Loucy (cell line): ENCODE results near the gene BNIP3.

Experiments
- H2AFZ ChIP-seq: fragments of 200-600 bp; sonication (generic); 2 replicates; pipeline ENCODE4 v1.6.0; 2016; ENCODE audit warnings: antibody characterized with exemption, mild to moderate bottlenecking, low read length, moderate library complexity
- H3F3A ChIP-seq: fragments of 200-600 bp; 2 replicates; pipeline ENCODE4 v1.6.0; 2016; ENCODE audit warnings: antibody characterized with exemption, low read depth, mild to moderate bottlenecking
- H3K27me3 ChIP-seq: fragments of 200-600 bp; sonication (generic); 2 replicates; pipeline ENCODE4 v1.6.1; 2014; ENCODE audit warnings: low read length, mild to moderate bottlenecking; ENCODE audit not compliant: insufficient read depth, poor library complexity, severe bottlenecking
- H3K36me3 ChIP-seq: fragments of 200-600 bp; sonication (generic); 2 replicates; pipeline ENCODE4 v1.6.1; 2016; ENCODE audit warnings: low read length; ENCODE audit not compliant: insufficient read depth
- H3K4me1 ChIP-seq: fragments of 200-600 bp; sonication (generic); 2 replicates; pipeline ENCODE4 v1.5.1; 2014; ENCODE audit warnings: low read length, mild to moderate bottlenecking; ENCODE audit not compliant: insufficient read depth, poor library complexity, severe bottlenecking
- H3K4me2 ChIP-seq: fragments of 200-600 bp; sonication (generic); 2 replicates; pipeline ENCODE4 v1.6.0; 2014; ENCODE audit warnings: antibody characterized with exemption, low read length, low read depth, mild to moderate bottlenecking; ENCODE audit not compliant: poor library complexity, severe bottlenecking
- H3K4me3 ChIP-seq: fragments of 200-600 bp; sonication (generic); 2 replicates; pipeline ENCODE4 v1.5.1; 2014; ENCODE audit warnings: low read length, mild to moderate bottlenecking, mixed read lengths; ENCODE audit not compliant: poor library complexity, severe bottlenecking
- H3K79me2 ChIP-seq: fragments of 200-600 bp; sonication (generic); 2 replicates; pipeline ENCODE4 v1.6.1; 2014; ENCODE audit warnings: low read length; ENCODE audit not compliant: insufficient read depth
- H3K9ac ChIP-seq: fragments of 200-600 bp; sonication (generic); 2 replicates; pipeline ENCODE4 v1.6.0; 2014; ENCODE audit warnings: mild to moderate bottlenecking, low read depth, low read length, moderate library complexity; ENCODE audit not compliant: poor library complexity, severe bottlenecking
- H3K9me2 ChIP-seq: fragments of 200-600 bp; sonication (generic); replicated peaks from 2 replicates; pipeline ENCODE4 v1.6.1; 2016; ENCODE audit warnings: low read depth, low read length, mixed read lengths
- H3K9me3 ChIP-seq: fragments of 200-600 bp; sonication (generic); 2 replicates; pipeline ENCODE4 v1.6.1; 2014; ENCODE audit warnings: mild to moderate bottlenecking, antibody characterized with exemption, low read length, low read depth; ENCODE audit not compliant: insufficient read depth
- H4K20me1 ChIP-seq: fragments of 200-600 bp; sonication (generic); 2 replicates; pipeline ENCODE4 v1.6.0; 2014; ENCODE audit warnings: antibody characterized with exemption, low read length, mild to moderate bottlenecking; ENCODE audit not compliant: insufficient read depth, poor library complexity, severe bottlenecking
- CTCF ChIP-seq: fragments of 200-600 bp; sonication (generic); conservative IDR thresholded peaks from 2 replicates; pipeline ENCODE4 v1.5.1; 2014; ENCODE audit warnings: mild to moderate bottlenecking, antibody characterized with exemption, low read length
- EZH2phosphoT487 ChIP-seq: fragments of 200-600 bp; IDR thresholded peaks from 2 replicates; pipeline ENCODE4 v1.6.1; 2018; ENCODE audit warnings: antibody characterized with exemption, mild to moderate bottlenecking, moderate library complexity, borderline replicate concordance

The BNIP3 gene

GRCh38 chr10:131983780-131984179 lies 2.1 kb upstream of the BNIP3 start:
- Histone ChIP-seq H3K9ac (no peak overlapping the region), H3K4me2 (no peak overlapping the region)

DNA sequence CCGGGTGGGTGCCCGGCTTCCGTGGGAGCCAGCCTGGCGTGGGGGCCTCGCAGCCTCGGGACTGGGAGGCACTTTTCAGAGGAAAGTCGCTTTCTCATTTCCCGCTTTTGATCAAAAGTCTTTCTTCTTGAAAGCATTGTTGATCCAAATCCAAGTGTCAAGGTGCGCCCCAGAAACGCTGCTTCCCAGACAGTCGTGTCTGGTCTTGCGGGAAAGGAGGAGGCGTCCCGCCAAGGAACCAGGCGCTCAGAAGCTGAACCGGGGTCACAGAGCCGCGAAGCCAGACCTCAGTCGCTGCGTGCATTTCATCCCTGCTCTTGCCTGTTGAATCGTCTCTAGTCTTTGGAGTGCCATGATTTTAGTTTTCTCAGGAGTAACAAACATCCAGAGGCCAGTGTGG lies 1.1 kb upstream of the BNIP3 start:
- Histone ChIP-seq H3K36me3 (no peaks in the 10 kb centered on the region), H3K79me2 (no peaks in the 10 kb centered on the region), H3K9ac (no peak overlapping the region), H3K27me3 (no peaks in the 10 kb centered on the region), H3K9me2 (no peaks in the 10 kb centered on the region), H3K9me3 (no peaks in the 10 kb centered on the region), H3K4me3 (no peak overlapping the region), H4K20me1 (no peaks in the 10 kb centered on the region), H2AFZ (no peak overlapping the region), H3K4me2 (no peak overlapping the region), H3F3A (no peaks in the 10 kb centered on the region), H3K4me1 (no peaks in the 10 kb centered on the region)
- TF ChIP-seq CTCF (no peak), EZH2phosphoT487 (no peak)

More at GRCh38 chr10:131983780-131984179, 2.1 kb upstream of the BNIP3 start:
- H3K4me1 ChIP-seq, result no peaks in the 10 kb centered on the region
- H4K20me1 ChIP-seq, result no peaks in the 10 kb centered on the region
- no peaks in the 10 kb centered on the region for H3K9me2 ChIP-seq
- TF ChIP-seq CTCF (no peak), EZH2phosphoT487 (no peak)
- H2AFZ ChIP-seq, result no peak overlapping the region
- no peak overlapping the region for H3K4me3 ChIP-seq
- no peaks in the 10 kb centered on the region for H3K9me3 ChIP-seq
- no peaks in the 10 kb centered on the region for H3F3A ChIP-seq
- H3K27me3 ChIP-seq, result no peaks in the 10 kb centered on the region
- H3K79me2 ChIP-seq, result no peaks in the 10 kb centered on the region
- H3K36me3 ChIP-seq, result no peaks in the 10 kb centered on the region

GRCh38 chr10:131982185-131982756 lies 548 bp upstream of the BNIP3 start:
- Histone ChIP-seq H3K9me2 (no peaks in the 10 kb centered on the region), H3K4me2 (no peak overlapping the region), H3K27me3 (no peaks in the 10 kb centered on the region), H3F3A (no peaks in the 10 kb centered on the region), H3K4me1 (no peaks in the 10 kb centered on the region), H3K36me3 (no peaks in the 10 kb centered on the region), H3K79me2 (no peaks in the 10 kb centered on the region), H3K9me3 (no peaks in the 10 kb centered on the region), H2AFZ (no peak overlapping the region), H3K9ac (no peak overlapping the region), H4K20me1 (no peaks in the 10 kb centered on the region), H3K4me3 (no peak overlapping the region)
- no peak for TF ChIP-seq EZH2phosphoT487
- TF ChIP-seq CTCF, result no peak
